HG03520 (cell line): Measurements from ENCODE around the gene ASAP2.

Experiments used
- ATAC-seq: cut with Tn5 transposase; IDR thresholded peaks from one replicate; pipeline ENCODE4 v1.9.1; 2021; ENCODE audit warnings: mild to moderate bottlenecking, moderate library complexity; ENCODE audit not compliant: unreplicated experiment

The ASAP2 gene

GRCh38 chr2:9337901-9338300 is 131.3 kb downstream of the ASAP2 start:
- ATAC-seq = no peak

DNA sequence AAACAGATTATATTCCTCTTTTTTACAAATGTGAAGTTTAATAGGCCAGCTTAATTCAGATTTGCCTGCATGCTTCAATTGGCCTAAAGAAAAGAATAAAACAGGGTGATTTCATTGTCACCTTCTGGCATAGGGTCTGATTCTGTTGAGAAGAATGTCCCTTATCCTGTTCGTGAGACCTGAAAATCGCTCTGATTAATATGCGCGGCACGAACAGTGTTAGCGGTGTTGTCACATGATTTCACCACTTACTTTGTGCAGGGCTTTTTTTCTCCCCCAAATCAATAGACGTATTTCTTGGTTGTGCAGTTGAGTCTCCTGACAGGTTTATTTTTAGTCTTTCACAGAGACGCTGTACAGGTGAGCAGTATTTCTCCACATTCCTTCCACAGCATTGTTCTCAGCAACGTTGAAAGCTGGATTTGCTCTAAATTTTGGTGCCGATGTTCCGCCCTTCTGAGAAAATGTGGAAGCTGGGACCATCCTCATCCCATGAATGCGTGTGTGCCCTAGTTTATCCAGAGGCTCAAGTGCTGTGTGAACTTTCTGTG is 134.8 kb downstream of the ASAP2 start:
- ATAC-seq = no peak

DNA sequence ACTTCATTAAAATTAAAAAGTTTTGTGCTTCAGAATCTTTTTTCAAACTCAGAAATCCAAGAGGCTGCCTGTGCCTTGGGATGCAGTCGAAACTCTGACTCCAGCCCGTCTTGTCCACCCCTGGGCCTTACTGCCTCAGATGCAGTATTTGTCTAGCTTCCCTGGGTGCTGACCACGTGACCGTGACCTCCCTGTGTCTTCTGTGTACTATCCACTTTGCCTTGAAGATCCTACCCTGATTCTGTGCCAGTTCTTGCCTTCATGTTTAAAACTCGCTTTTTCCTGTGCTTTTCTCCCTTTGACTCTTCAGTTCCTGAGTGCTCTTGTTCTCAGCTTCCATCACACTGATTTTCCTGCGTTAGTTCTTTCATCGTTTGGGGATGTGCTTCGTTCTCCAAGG is 136.0 kb downstream of the ASAP2 start:
- ATAC-seq = no peak

- ATAC-seq = no peak
Measured at GRCh38 chr2:9343524-9343923, 136.9 kb downstream of the ASAP2 start.

GRCh38 chr2:9344434-9344833 is 137.8 kb downstream of the ASAP2 start:
- ATAC-seq = no peak

- ATAC-seq = no peak
Measured at GRCh38 chr2:9345343-9345742, 138.7 kb downstream of the ASAP2 start.

DNA sequence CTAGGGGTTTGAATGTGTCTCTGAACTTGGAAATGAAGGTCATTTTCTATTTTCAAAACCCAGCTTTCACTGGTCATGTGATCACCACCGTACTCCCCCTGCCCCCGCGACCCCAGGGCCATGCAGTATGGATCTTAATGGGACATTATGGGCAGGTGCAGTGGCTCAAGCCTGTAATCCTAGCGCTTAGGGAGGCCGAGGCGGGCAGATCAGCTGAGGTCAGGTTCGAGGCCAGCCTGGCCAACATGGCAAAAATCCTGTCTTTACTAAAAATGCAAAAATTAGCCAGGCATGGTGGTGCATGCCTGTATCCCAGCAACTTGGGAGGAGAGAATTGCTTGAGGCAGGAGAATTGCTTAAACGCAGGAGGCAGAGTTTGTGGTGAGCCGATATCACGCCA is 139.4 kb downstream of the ASAP2 start:
- no peak for ATAC-seq

- ATAC-seq = no peak
Measured at GRCh38 chr2:9346885-9347284, 140.3 kb downstream of the ASAP2 start.

DNA sequence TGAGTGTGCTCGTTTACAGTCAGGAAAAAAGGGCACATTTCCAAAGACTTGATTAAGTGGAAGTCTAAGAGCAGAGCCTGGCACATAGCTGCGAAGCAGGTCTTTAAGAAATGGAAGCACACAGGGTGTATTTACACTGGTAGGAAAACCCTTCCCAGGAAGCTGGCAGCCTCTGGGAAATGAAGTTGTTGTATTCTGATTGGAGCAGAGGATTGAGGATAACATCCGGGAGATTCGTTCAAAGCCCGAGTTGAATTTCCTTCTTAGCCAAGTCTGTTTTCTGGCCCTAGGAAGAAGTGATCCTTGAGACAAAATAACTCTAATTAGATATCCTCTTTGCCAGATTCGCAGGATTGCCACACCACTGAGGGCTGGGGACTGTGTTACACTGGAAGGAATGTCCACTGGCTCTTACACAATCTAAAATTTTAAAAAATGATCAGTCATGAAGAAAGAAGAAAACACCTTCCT is 140.8 kb downstream of the ASAP2 start:
- ATAC-seq = no peak

GRCh38 chr2:9354318-9354717 is 147.7 kb downstream of the ASAP2 start:
- no peak for ATAC-seq

GRCh38 chr2:9355270-9355669 is 148.7 kb downstream of the ASAP2 start:
- ATAC-seq = no peak

DNA sequence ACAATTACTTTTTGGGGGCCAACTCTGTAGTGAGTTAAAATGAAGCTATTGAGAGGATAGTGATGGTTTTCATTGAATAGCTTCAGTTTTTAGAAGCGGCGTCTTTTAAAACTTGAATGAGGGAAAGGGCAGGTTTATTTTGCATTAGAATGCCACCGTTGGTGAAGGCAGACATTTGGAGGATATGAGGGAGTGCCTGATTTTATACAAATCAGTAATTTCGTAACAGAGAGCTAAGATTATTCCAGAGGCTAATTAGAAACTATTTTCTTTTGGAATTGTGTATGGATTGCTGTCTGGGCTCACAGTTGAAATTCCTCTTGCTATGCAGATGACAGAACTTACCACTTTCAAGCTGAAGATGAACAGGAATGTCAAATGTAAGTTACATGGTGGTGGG is 149.1 kb downstream of the ASAP2 start:
- no peak for ATAC-seq

DNA sequence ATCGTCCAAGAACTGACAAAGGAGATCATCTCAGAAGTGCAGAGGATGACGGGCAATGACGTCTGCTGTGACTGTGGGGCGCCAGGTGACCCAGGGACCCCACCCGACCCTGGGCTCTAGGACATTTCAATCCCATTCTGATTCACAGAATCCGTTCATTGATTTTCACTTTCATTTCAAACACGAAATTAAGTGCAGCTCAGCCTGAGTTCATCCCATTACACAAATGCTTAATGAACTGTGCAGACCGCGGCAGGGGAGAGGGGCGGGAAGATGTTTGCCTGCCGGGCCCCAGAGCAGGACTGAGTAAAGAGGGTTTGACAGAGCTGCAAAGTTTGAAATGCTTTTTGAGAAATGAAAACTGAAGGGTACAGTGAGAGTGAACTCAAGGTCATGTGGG is 149.6 kb downstream of the ASAP2 start:
- ATAC-seq = no peak

DNA sequence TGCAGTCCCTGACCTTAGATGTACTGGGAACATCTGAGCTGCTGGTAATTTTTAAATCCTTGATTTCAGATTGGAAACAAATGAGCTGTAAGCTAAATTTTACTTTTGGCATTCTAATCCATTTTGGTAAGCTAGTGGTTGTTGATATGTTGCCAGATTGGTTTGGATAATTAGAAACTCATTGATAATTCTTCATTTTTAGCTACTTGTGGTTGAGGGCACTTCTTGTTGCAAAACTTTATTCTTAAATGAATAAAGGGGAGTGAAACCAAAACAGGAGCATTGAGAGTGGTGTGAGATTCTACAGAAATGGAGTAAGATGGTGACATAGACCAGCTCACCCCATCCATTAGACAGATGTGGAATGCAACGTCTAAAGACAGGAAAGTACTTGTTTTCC is 152.2 kb downstream of the ASAP2 start:
- no peak for ATAC-seq

GRCh38 chr2:9359463-9359862 is 152.9 kb downstream of the ASAP2 start:
- no peak for ATAC-seq

DNA sequence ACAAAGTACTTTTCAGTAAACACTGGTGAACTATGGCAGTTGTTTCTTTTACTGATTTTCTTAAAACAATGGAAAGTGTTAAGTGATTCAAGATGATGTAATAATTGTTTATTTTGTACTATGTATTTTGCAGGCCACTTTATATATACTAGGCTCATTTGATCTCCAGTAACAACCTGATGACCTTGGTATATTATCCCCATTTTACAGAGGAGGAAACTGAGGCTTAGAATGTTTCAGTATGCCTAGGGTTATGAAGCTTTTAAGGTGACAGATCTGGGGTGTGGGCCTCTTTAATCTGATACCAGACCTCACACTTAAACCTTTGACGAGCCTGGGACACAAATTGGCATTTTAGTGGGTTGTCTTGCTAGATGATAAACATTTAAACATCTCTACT is 153.5 kb downstream of the ASAP2 start:
- ATAC-seq = no peak

GRCh38 chr2:9360701-9361100 is 154.1 kb downstream of the ASAP2 start:
- ATAC-seq = no peak

- no peak for ATAC-seq
Measured at GRCh38 chr2:9364373-9364772, 157.8 kb downstream of the ASAP2 start.

DNA sequence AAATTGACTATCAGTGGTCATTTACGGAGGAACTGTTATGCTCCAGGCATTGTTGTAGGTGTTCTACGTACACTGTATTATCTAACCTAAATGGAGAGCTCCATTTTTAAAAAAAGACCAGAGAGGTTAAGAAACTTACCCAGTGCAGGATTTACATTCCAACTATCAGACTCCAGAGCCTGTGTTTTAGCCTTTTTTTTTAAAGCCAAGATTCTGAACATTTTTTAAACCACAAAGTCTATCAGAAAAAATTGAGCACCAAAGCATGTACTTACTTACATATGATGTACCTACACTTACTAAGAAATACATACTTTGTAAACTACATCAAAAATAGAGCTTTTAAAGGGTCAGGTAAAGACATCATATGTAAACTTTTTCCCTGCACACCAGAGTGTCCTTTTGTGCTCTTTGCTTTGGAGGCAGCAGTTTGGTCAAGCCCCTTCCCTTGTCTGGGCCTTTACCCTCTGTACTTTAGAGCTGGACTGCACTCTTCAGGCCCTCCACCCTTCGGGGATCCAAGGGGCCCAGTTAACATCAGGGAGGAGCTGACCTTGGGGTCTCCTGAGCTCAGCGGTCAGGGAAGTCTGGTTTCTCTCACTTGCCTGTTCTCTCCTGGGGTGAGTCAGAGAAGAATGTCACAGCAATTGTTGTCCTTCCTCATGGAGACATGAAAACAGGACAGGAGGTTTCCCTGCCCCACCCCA is 158.3 kb downstream of the ASAP2 start:
- ATAC-seq = no peak

- no peak for ATAC-seq
Measured at GRCh38 chr2:9365498-9366019, 158.9 kb downstream of the ASAP2 start.

DNA sequence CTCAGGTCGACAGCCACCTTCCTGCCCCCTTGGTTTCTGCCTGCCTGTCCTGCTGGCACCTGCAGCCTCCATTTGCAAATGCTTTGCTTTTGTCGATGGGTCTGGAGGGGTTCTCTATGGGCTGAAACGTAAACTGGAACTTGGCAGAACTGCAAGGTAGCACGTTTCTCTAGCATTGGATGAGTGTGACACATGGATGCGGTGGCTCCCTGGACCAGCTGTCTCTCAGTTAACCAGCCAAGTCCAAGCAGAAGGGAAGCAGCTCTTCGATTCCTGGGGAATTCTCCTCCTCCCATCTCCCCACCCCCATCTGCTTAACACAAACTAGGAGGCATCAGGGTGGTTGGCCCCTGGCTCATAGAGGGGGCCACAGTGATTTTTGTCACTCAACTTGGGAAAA is 159.4 kb downstream of the ASAP2 start:
- ATAC-seq = no peak

- no peak for ATAC-seq
Measured at GRCh38 chr2:9370746-9371145, 164.1 kb downstream of the ASAP2 start.

DNA sequence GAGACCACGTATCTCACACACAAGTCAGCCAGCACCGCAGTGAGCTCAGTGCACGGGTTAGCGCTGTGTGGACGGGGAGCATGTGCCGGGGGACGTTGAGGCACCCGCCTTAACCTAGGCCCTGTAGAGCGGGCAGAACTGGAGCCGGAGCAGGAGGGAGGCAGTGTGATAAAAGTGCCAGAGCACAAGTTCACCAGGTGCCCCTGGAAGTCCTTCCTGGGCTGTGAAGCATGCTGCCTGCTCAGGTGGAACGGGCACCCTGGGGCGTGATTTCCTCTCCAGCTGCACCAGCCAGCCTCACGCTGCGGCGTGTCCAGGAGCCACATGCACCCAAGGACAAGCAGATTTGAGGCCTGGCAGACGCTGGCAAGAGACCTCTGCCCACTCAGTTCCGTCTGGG is 166.4 kb downstream of the ASAP2 start:
- no peak for ATAC-seq
